ENCODE results near the gene PALD1.

PALD1 gene

GRCh38 chr10:70528314-70528713, 49.7 kb downstream of the PALD1 start:
- POLR2A ChIA-PET, result no interaction called here

DNA sequence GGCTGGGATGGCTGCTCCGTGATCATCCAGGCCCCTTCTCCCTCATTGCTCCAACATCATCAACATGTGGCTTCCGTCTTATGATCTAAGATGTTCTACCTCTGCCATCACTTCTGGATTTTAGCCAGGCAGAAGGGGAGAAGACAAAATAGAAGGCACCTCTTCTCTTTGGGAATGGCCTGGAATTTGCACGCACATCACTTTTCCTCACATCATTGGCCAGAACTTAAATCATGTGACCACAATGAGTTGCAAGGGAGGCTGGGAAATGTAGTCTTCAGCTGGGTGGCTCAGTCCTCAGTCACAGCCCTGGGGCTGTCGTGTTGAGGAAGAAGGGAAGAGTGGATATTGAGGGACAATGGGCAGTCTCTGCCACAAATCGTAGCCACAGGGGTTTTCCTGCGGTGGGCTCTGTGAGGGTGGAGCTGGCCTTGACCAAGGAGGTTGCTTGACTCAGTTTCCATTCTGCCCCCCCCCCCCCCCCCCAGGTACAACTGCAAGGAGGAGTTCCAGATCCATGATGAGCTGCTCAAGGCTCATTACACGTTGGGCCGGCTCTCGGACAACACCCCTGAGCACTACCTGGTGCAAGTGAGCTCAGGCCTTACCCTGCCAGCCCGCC, 50.3 kb downstream of the PALD1 start:
- no peak for TF ChIP-seq CTCF (IDR thresholded peaks at IDR 0.05; ENCODE audit: insufficient read depth, low read length, missing control alignments)
- no peak for DNase-seq (ENCODE audit: low read depth, low spot score)
- ChIA-PET CTCF (interaction anchor here (1.1 to 2.1 kb wide), 5 partner anchors 8 to 308 kb away, joined by 3 to 9 read pairs (median 4); no protein-coding TSS in a partner anchor), POLR2A (no interaction called here)
- H3K4me3 ChIP-seq (ENCODE audit: low read depth, low read length), result no peak overlapping the region

More at GRCh38 chr10:70528314-70528713, 49.7 kb downstream of the PALD1 start:
- no peak overlapping the region for H3K4me3 ChIP-seq (ENCODE audit: low read depth, low read length)
- no peak for TF ChIP-seq CTCF (IDR thresholded peaks at IDR 0.05; ENCODE audit: insufficient read depth, low read length, missing control alignments)
- CTCF ChIA-PET, result interaction anchor here (1.1 to 2.1 kb wide), 5 partner anchors 9 to 307 kb away, joined by 3 to 9 read pairs (median 4); no protein-coding TSS in a partner anchor
- no peak for DNase-seq (ENCODE audit: low read depth, low spot score)

DNA sequence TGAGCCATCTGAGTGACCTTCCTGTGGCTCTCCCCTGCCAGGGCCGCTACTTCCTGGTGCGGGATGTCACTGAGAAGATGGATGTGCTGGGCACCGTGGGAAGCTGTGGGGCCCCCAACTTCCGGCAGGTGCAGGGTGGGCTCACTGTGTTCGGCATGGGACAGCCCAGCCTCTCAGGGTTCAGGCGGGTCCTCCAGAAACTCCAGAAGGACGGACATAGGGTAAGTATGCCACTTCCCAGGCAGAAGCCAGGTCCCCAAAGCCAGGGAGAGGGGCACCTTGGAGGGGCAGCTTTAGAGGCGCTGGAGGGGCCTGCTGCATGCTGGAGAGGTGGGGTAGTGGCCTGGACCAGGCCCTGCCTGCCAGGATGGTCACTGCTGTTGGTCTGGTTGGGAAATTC, 51.3 kb downstream of the PALD1 start:
- H3K4me3 ChIP-seq (ENCODE audit: low read depth, low read length), result no peak overlapping the region
- no peak for TF ChIP-seq CTCF (IDR thresholded peaks at IDR 0.05; ENCODE audit: insufficient read depth, low read length, missing control alignments)
- DNase-seq (ENCODE audit: low read depth, low spot score), result no peak
- POLR2A ChIA-PET, result no interaction called here
- CTCF ChIA-PET, result interaction anchor here (1.6 to 2.5 kb wide), 3 partner anchors 10 to 21 kb away, joined by 7 to 10 read pairs (median 9); no protein-coding TSS in a partner anchor

DNA sequence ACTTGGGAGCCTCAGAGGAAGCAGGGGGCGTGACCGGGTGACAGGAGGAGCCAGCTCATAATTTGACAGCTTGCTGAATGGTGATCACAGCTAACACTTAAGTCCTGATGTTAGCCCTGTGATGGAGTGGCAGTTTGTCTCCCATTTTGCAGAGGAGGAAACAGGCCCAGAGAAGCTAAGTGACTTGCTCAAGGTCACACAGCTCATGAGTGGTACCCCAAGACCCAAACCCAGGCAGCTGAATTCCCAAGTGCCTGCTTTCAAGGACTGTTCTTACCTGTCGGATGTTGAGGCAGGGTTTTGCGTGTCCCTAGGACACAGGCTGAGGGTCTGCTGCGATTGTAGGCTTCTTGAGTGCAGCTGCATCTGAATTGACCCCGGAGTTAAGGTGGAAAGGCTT, 51.7 kb downstream of the PALD1 start:
- ChIA-PET POLR2A (no interaction called here), CTCF (interaction anchor here (1.0 to 2.5 kb wide), 4 partner anchors 10 to 21 kb away, joined by 4 to 10 read pairs (median 8); no protein-coding TSS in a partner anchor)
- TF ChIP-seq CTCF (IDR thresholded peaks at IDR 0.05; ENCODE audit: insufficient read depth, low read length, missing control alignments), result no peak
- H3K4me3 ChIP-seq (ENCODE audit: low read depth, low read length), result no peak overlapping the region
- no peak for DNase-seq (ENCODE audit: low read depth, low spot score)

DNA sequence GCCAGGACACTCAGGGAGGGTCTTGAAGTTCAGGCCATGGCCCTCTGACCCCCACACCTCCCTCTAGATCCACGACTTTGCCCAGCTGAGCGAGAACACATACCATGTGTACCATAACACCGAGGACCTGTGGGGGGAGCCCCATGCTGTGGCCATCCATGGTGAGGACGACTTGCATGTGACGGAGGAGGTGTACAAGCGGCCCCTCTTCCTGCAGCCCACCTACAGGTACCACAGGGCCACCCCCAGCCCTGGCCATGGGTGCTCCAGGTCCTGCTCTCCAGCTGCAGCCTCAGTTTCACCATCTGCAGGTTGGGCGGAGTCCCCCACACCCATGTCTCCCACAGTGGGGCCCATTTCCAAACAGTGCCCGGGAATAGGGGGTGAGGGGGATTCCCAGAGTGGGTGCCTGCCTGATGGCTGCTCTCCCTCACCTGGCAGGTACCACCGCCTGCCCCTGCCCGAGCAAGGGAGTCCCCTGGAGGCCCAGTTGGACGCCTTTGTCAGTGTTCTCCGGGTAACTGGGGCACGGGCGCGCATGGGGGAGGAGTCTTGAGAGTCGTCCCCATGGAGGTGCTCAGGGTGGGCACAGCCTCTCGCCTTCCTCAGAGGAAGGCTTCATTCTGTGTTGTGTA, 54.1 kb downstream of the PALD1 start:
- CTCF ChIA-PET, result interaction anchor here (1.0 to 1.6 kb wide), 3 partner anchors 11 to 18 kb away, joined by 4 read pairs; no protein-coding TSS in a partner anchor
- no peak for DNase-seq (ENCODE audit: low read depth, low spot score)
- H3K4me3 ChIP-seq (ENCODE audit: low read depth, low read length), result no peak overlapping the region
- TF ChIP-seq CTCF (IDR thresholded peaks at IDR 0.05; ENCODE audit: insufficient read depth, low read length, missing control alignments), result no peak
- POLR2A ChIA-PET, result no interaction called here

DNA sequence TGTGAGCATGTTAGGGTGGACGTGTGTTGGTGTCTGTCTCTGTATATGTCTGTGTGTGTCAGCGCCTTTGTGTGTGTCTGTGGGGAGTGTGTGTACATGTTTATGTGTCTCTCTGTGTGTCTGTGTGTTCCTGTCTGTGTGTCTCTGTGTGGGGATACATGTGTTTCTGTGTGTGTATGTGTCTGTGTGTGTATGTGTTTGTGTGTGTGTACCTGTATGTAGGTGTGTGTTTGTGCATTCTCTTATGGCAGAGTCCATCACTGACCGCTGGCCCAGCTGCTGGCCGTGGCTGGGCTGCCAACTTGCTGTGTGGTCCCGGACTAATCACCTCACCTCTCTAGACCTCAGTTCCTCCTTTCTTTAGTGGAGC, 54.6 kb downstream of the PALD1 start:
- ChIA-PET POLR2A (no interaction called here), CTCF (interaction anchor here (1.3 to 1.6 kb wide), 3 partner anchors 16 to 72 kb away, joined by 3 to 4 read pairs (median 4); no protein-coding TSS in a partner anchor)
- H3K4me3 ChIP-seq (ENCODE audit: low read depth, low read length), result no peak overlapping the region
- TF ChIP-seq CTCF (IDR thresholded peaks at IDR 0.05; ENCODE audit: insufficient read depth, low read length, missing control alignments), result no peak
- no peak for DNase-seq (ENCODE audit: low read depth, low spot score)

Data from AG04449 (cell line).